Measurements from ENCODE around the gene UBASH3B.
"Not testable (repeated sequence)": the region's sequence is repeated elsewhere in the genome, so short reads cannot be mapped to it uniquely, and the experiment has no call there.

The UBASH3B gene

DNA sequence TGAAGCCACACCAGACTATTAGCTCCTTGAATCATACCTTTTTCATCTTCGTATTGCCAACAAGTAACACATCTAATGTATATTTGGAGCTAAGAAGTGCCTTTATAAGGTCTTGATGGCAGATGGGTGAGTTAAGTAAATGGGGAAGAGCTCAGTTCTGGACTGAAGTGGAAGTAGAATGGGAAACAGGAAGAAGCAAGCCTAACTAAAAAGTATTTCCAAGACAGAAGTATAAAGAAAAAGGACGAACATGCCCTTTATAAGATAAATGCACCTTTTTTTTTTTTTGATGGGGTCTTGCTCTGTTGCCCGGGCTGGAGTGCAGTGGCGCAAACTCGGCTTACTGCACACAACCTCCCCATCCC is 197.3 kb downstream of the UBASH3B start:
- in situ Hi-C loops (cut with MboI; ENCODE audit: low pct_unique_long_range_greater_than_20kb, low sequenced_read_pairs): no loop called here
- no peak for DNase-seq

DNA sequence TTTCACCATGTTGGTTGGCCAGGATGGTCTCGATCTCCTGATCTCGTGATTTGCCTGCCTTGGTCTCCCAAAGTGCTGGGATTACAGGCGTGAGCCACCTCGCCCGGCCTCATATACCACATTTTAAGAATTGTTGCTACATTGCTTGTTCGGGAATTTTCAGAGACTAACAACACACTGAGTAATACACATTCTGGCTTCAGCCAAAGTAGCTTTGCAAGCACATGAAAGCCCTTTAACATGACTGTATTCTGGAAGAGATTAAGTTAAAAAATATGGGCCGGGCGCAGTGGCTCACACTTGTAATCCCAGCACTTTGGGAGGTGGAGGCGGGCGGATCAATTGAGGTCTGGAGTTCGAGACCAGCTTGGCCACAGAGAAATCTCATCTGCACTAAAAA is 197.7 kb downstream of the UBASH3B start:
- in situ Hi-C loops (cut with MboI; ENCODE audit: low pct_unique_long_range_greater_than_20kb, low sequenced_read_pairs): no loop called here

DNA sequence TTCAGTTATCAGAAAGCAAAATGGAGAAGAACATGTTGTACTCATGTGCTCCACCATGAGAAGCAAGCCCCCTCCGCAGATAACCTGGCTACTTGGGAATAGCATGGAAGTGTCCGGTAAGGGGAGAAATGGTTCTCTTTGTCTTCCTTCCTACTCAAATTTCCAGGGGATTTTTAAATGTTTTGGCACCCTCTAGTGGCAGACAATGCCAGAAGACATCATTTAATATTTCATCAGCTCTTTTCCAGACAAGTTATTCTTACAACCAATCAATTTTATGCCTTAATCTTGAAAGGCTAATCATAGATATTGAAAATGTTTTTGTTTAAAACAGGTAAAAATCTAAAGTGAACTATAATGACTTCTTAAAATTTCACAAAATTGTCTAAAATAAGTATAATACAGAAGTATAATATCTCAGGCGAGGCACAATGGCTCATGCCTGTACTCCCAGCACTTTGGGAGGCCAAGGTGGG is 198.5 kb downstream of the UBASH3B start:
- in situ Hi-C loops (cut with MboI; ENCODE audit: low pct_unique_long_range_greater_than_20kb, low sequenced_read_pairs): no loop called here
- peak; percentile 87 for DNase-seq

More for the DNA sequence above, 197.7 kb downstream of the UBASH3B start:
- no peak for DNase-seq

DNA sequence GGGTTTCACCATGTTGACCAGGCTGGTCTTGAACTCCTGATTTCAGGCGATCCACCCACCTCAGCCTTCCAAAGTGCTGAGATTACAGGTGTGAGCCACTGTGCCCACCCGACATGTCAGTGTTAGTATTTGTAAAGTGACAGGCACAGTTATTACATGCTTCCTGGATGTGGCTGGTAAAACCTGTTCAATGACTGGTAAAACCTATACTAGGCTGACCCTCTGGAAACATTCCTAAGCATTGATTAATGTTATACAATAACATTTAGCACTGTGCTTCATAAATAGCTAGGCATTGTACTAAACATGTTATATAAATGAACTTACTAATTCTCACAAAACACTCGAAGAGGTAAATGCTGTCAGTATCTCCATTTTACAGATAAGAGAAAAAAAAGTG is 206.1 kb downstream of the UBASH3B start:
- in situ Hi-C loops (cut with MboI; ENCODE audit: low pct_unique_long_range_greater_than_20kb, low sequenced_read_pairs): no loop called here
- no peak for DNase-seq

DNA sequence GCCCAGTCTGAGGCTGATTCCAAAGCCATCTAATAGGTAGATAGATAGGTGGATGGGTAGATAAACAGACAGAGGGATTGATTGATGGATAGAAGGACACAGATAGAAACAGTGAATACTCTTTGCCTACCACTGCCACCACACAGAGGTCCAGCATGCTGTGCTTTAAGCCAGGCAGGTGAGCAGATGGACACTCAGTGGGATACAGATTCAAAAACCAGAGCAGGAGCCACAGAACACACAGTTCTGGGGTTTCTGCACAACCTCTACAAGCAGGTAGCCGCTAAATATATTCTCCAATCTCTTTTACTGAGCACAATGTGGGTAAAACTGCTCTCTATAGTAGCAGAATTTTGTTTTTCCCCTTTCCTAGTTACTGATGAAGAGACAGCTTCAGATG is 206.6 kb downstream of the UBASH3B start:
- in situ Hi-C loops (cut with MboI; ENCODE audit: low pct_unique_long_range_greater_than_20kb, low sequenced_read_pairs): no loop called here
- DNase-seq: no peak

DNA sequence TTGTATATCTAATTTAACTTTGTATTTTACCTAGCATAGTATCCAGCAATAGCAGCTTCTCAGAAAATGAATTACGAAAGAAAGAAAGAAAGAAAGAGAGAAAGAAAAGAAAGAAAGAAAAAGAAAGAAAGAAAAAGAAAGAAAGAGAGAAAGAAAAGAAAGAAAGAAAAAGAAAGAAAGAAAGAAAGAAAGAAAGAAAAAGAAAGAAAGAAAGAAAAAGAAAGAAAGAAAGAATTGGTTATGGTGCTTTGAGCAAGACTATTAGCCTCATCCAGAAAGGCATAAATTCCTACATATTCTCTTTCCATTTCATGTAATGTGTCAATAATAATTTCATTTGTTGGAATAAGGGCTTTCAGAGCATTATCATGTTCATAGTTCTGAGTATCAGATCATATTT is 207.6 kb downstream of the UBASH3B start:
- in situ Hi-C loops (cut with MboI; ENCODE audit: low pct_unique_long_range_greater_than_20kb, low sequenced_read_pairs); DNase-seq: not testable (repeated sequence)

DNA sequence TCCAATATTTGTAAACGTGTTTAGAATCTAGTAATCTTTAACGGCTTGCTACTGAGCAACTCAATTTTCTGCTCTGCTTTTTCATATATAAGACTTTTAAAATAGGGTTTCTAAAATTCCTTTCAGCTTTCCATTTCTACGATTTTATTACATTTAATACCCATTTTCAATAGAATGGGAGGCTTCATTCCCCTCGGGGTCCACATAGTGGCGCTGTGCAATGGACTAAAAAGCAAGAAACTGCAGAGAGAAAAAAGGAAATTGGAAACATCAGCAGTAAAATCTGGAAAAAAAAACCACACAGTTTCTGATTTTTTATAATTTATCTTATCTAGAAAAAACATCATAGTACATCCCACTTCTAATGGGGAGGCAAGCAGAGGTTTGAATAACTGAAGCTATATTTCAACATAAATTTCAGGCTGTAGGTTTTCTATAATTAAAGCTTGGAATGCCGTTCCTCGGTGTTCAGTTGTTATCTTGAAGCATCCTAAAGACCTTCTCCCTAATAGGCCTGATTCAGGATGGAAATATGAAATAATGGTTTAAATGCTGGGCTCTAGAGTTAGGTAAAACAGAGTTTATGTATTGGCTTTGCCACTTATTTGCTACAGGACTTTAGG is 208.3 kb downstream of the UBASH3B start:
- in situ Hi-C loops (cut with MboI; ENCODE audit: low pct_unique_long_range_greater_than_20kb, low sequenced_read_pairs): no loop called here
- peak; percentile 68 for DNase-seq

Data from KBM-7 (cell line).